Upper lobe of left lung (tissue), 4 donors: ENCODE results near the gene STAG1.
"Not testable (repeated sequence)": the region's sequence is repeated elsewhere in the genome, so short reads cannot be mapped to it uniquely, and the experiment has no call there.

Experiments used
- CTCF ChIP-seq, 6 experiments: fragments of 450-650 bp in 4 of 6; fragments of 200-600 bp in 2 of 6; sonication (generic) in 2 of 6; IDR thresholded peaks; one replicate each; pipeline ENCODE4 v1.5.1; 2016 to 2019; ENCODE audit warnings: antibody characterized with exemption in 6 of 6
- POLR2A ChIP-seq, 4 donors: fragments of 450-650 bp; IDR thresholded peaks; one replicate each; pipeline ENCODE4 v1.5.1; 2016 to 2017; ENCODE audit warnings: antibody characterized with exemption in 4 of 4, mild to moderate bottlenecking in 2 of 4
- POLR2AphosphoS5 ChIP-seq, 2 donors: sonication (generic); formaldehyde crosslinking; IDR thresholded peaks; one replicate each; pipeline ENCODE4 v1.5.1; 2017; ENCODE audit warnings: antibody characterized with exemption in 2 of 2

GRCh38 chr3:136606216-136606615 lies 146.0 kb downstream of the STAG1 start:
- not testable (repeated sequence) for TF ChIP-seq CTCF, POLR2A, POLR2AphosphoS5 (IDR thresholded peaks at IDR 0.05)
